C1 segment of cervical spinal cord (tissue), 14 donors: ENCODE data around the gene TECPR1.

Experiments used
- DNase-seq, 14 donors: peaks; one replicate each; lab custom pipeline; 2025; lab: John Stamatoyannopoulos, UW

TECPR1 gene

GRCh38 chr7:98167653-98168052, 84.4 kb downstream of the TECPR1 start:
- DNase-seq: no peak

DNA sequence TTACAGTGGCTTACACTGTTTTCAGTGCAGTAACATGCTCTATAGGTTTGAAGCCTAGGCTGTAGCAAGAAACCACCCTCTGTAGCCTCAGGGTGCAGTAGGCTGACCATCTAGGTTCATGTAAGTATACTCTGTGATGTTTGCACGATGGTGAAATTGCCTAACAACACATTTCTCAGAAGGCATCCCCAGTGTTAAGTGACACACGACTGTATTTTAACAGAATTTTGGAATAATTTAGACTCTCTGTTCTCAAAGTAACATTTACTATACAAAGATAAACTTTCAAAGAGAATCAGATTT, 85.4 kb downstream of the TECPR1 start:
- no peak for DNase-seq

DNA sequence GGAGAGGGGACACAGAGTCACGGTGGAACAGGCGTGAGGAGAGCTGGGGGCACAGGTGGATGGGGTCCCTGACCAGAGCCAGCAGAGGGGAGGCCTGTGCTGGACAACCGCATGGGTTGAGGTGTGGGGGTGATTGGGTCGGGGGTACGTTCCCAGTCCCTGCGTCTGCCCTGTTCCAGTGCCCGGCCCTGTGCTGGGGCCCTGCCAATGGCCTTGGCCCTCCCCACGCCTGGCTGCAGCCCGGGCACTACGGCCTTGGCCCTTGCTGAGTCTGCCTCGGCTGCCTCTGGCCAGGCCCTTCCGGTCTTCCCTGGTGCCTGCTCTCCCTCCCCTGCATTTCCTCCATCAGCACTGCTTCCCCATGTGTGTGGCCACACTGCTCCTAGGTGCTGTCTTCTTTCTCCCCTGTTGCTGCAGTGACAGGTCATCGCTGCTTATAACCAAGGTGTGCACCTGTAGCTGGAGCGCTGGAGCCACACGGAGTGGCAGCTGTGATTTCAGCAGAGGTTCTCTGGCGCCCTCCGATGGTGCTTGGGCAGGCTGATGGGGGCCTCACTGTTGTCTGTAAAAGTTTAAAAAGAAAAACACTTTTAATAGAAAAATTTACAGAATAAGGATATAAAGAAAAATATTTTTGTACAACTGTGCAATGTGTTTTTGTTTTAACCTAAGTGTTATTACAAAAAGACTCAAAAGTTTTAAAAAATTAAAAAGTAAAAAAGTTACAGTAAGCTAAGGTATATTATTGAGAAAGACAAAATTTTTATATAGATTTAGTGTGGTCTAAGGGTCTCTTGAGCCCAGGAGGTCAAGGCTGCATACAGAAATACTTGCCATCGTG, 86.0 kb downstream of the TECPR1 start:
- peak in 4 of 14 donors; percentile 6 to 35 (median 14) for DNase-seq
